Retina (tissue), 1 donor: ENCODE measurements around the gene ABCF1.
A peak's percentile ranks its signal among the peaks of the same experiment; 100 is the strongest.
"Not testable (repeated sequence)": the region's sequence is repeated elsewhere in the genome, so short reads cannot be mapped to it uniquely, and the experiment has no call there.

ENCODE experiments used
- DNase-seq: peaks from one replicate; pipeline ENCODE4 v3.0.0-alpha.2; 2016

Gene ABCF1

DNA sequence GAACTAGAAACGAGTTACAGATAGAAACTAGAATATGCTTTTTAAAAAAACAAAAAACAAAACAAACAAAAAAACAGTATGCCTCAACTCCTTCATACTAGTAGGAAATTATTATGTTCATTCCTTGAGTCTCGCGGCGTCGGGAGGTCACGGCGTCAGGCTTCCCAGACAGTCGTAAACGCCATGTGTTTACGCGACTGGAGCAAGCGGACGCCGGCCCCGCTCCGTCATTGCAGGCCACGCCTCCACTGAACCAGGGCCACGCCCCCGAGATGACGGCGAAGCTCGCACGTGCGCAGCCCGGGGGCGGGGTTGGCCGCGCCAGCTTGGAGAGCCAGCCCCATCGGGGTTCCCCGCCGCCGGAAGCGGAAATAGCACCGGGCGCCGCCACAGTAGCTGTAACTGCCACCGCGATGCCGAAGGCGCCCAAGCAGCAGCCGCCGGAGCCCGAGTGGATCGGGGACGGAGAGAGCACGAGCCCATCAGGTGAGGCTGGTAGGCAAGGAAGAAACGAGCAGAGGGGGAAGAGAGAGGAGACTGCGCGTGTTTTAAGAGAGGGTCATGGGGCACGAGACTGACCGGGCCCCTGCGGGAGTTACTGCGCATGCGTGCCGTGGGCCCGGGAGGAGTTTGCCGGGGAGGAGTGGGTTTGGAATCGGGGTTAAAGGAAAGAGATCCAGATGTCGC, at the start of gene ABCF1:
Gene ABCF1, plus strand, starts transcription at position 368 of the 687 bp plus-strand sequence. Its CDS starts 46 bp downstream, at position 414.
- DNase-seq, result peak; percentile 100

DNA sequence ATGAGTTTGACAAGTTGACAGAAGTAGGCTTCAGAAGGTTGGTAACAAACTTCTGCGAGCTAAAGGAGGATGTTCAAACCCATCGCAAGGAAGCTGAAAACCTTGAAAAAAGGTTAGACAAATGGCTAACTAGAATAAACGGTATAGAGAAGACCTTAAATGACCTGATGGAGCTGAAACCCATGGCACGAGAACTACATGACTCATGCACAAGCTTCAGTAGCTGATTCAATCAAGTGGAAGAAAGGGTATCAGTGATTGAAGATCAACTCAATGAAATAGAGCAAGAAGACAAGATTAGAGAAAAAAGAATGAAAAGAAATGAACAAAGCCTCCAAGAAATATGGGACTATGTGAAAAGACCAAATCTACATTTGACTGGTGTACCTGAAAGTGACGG, 49.3 kb upstream of the ABCF1 start:
- not testable (repeated sequence) for DNase-seq

DNA sequence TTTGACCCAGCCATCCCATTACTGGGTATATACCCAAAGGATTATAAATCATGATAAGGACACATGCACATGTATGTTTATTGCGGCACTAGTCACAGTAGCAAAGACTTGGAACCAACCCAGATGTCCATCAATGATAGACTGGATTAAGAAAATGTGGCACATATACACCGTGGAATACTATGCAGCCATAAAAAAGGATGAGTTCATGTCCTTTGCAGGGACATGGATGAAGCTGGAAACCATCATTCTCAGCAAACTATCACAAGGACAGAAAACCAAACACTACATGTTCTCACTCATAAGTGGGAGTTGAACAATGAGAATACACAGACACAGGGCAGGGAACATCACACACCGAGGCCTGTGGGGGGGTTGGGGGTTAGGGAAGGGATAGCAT, 44.8 kb upstream of the ABCF1 start:
- DNase-seq, result not testable (repeated sequence)

DNA sequence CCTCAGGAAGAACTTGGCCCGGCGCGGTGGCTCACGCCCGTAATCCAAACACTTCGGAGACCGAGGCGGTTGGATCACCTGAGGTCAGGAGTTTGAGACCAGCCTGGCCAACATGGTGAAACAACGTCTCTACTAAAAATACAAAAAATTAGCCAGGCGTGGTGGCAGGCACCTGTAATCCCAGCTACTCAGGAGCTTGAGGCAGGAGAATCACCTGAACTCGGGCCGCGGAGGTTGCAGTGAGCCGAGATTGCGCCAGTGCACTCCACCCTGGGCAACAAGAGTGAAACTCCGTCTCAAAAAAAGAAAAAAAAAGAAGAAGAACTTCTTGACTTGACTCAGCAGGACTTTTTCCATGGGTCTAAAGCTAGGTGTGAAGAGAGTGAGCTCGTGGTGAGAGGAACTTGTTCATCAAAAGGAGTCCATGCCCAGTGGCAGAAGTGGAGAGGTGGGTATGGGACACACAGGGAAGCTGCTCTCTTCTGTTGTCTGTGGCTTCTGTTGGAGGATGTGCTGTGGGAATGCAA, 41.8 kb upstream of the ABCF1 start:
- not testable (repeated sequence) for DNase-seq

DNA sequence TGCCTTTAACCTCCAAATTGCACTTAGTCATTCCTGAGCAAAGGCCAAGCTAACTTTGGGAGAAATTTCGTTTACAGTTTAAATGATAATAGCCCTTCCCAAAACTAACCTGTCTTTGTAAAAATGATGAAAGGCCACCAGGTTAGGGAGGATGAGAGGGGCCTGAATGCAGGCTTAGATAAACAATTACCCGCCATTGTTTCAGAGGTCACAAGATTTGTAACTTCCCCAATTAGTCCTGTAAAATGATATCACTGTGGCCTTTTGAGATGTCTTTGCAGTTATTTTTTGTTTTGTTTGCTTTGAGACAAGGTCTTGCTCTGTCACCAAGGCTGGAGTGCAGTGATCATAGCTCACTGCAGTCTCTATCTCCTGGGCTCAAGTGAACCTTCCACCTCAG, 41.2 kb upstream of the ABCF1 start:
- DNase-seq, result no peak

DNA sequence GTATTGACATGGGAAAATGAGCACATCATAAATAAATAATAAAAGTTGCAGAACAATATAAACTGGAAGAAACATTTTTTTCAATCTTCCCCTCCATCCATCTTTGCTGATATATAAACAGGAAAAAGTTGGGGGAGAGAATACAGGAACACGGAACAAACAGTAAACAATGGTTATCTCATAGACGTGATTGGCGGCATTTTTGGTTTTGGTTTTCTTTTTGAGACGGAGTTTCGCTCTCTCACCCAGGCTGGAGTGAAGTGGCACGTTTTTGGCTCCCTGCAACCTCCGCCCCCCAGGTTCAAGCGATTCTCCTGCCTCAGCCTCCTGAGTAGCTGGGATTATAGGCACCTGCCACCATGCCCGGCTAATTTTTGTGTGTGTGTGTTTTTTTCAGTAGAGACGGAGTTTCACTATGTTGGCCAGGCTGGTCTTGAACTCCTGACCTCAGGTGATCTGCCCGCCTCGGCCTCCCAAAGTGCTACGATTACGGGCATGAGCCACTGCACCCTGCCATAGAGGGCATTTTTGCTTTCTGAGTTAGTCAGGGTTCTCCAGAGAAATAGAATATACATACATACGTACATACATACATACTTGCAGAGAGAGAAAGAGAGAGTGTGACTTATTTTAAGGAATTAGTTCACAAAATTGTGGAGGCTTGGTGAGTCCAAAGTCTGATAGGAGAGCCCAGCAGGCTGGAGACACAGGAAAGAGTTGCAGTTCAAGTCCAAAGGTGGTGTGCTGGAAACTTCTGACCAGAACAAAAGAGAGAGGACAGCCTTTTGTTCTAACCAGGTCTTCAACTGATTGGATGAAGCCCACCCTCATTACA, 37.6 kb upstream of the ABCF1 start:
- no peak for DNase-seq

DNA sequence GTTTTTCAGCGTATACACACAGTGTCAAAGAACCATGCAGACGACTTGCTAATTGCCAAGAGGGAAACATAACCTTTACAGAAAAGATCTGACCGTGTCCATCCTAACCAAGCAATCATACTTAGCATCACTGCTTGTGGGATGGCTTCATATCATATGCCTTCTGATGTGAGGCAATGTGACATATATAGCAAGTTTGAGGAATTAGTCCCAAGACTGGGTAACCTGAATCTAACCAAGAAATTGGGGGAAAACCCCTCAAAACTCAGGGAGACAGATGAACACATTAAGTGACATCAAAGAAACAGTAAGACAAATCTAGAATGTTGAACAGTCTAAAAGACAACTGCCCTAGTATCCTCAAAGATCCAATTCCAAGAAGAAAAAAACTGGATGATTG, 33.3 kb upstream of the ABCF1 start:
- DNase-seq, result no peak

DNA sequence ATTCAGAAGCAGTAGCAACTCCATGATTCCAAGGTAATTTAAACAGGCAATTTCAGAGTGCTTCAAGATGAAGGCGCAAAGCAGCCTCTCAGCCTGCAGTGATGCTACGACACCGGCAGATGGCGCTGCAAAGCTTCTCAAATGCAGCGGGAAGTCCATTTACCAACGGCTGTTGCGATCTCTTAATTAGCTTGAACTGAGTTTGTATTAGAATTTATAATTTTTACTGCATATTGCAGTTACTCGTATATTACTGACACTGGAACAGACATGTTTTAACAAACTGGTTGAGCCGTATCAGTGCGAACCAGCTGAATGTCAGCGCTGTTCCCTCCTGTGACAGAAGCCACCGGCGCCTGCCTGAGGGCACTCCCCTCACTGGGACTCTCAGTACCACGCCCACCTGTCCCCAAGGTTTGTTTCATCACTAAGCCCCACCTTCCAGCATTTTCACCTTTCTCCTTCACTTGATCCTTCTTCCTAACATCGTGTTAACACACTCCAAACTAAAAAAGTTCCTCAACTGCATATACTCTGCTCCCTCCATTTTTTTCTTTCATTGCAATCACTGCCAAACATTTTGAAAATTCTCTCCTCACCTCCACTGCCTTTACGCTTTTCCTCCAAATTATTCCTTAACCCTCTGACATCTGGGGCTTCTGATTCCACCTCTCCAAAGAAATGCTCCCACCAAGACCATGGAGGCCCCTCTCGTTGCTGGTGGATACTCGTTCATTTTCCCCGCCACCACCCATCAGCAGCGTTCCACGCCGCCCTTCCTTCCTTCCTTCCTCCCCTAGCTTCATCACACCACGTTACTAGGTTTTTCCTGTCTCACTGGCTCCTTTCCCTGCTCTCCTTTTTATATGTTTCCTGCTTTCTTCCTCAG, 29.5 kb upstream of the ABCF1 start:
- peak; percentile 89 for DNase-seq

DNA sequence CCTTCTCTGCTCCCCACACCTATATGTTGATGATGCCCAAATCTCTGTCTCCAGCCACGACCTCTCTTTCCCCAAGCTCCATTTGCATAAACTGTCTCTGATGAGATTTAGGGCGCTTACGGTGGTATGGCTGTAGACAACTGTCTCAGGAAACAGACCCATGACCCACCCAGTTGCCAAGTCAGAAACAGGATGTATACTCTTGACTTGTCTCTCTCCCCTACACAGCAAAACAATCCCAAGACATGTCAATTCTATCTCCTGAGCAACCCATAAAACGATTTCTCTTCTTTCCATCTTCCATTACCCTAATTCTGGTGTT, 28.9 kb upstream of the ABCF1 start:
- DNase-seq, result no peak

DNA sequence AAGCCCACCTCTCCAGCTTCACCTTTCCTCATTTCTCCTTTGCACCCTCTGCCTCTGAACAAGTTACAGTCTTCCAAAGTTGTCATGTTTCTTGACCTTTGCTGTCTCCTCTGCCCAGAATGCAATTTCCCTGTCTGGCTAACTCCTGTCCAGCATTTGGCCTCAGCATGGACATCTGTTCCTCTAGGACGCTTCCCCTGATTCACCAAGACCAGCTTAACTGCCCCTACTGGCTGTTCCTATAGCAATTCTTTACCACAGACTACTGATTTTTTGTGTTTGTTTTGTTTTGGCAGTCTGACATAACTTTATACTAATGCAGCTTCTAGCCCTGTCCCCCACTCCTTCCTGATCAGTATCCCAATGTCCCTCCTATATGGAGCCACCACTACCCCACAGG, 28.3 kb upstream of the ABCF1 start:
- no peak for DNase-seq

DNA sequence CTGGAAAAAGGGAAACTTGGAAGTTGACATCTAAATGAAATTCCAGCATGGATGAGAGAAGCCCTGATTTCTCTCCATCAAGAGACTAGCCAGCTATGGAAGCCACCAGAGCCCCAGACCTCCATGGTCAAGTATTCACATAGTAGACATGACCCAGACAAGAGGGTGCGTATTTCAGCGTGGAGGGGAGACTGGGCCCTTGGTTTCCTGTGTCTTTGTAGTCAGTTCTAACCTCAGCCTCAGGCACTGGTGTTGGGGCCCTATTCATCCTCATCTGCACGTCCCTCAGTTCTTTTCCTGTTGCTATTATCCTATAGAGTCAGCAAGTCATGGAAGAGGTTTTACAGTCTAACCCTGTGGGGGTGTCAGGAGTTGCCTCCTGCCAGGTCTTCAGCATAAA, 27.4 kb upstream of the ABCF1 start:
- no peak for DNase-seq

DNA sequence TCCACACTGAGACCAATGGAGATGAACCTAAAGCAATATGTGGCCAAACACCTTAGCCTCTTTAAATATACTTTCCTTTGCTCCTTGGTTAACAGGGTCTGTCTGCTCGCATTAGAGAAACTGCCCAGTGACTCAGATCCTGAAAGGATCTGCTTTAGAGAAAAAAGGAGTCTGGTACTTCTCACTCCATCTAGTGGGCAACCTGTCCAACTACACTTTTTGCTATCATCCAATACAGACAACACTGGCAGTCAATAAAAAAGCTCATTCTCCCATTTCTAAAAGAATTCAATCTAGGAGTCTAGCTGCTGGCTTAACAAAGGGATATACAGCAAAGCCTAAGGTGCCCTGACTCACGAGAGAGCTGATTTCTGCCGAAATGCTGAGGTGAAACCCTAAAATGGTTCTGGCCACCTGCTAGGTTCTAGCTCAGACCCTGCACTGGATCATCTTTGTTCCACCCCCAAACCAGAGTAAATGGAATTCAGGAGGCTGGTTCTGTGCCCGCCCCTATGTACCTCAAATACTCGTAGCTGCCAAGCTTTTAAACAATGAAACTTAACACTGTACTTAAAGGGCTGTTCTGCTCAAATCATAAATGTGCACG, 26.5 kb upstream of the ABCF1 start:
- DNase-seq, result peak; percentile 57

DNA sequence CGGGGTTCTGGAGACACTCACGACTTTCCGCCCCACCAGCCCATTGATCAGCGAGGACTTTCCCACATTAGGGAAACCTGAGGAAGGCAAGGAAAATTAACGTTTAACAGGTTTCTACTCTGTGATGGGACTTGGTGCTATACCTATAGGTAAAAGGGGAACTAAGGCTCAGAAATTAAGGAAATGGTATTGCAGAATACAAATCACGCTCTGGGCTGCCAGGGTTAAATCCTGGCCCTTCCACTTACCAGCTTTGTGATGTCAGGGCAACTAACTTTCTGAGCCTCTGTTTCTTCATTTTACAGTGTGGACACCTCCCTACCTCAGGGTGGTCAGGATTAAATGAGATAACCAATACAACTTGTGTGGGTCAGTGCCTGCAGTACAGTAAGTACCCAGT, 23.8 kb upstream of the ABCF1 start:
- DNase-seq, result no peak

DNA sequence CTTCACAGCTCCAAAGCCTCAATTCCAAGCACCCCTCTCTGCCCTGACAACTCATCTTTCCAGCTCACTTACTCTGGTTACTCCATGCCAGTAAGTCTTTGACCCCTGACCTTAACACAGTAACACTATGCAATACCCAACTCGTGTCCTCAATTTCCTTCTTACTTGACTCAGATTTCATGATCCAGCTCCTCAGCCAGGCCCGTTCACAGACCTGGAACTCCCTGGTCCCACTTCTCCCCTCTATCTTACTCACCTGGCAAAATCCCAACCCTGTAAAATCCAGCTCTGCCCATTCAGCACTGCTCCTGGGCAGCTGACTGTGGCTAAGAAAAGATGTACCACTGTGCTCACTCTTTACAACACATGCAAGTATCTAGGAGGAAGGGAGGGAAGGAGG, 22.9 kb upstream of the ABCF1 start:
- DNase-seq, result no peak

DNA sequence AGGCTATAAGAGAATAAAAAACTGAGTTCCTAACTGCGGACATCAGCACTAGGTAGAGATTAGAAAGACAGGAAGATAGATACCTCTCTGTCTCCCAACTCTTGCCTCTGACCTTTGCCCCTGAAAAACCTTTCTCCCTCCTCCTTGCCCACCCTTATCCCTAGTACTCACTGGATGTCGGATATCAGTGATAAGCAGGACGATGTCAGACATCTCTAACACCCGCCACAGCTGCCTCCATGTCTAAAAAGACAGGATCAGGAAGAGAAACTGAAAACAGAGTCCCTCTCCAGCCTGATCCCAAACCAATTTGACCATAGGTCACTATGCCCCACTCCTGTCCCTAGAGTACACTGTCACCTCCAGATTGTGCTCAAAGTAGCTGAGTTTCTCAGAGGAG, 16.8 kb upstream of the ABCF1 start:
- no peak for DNase-seq

DNA sequence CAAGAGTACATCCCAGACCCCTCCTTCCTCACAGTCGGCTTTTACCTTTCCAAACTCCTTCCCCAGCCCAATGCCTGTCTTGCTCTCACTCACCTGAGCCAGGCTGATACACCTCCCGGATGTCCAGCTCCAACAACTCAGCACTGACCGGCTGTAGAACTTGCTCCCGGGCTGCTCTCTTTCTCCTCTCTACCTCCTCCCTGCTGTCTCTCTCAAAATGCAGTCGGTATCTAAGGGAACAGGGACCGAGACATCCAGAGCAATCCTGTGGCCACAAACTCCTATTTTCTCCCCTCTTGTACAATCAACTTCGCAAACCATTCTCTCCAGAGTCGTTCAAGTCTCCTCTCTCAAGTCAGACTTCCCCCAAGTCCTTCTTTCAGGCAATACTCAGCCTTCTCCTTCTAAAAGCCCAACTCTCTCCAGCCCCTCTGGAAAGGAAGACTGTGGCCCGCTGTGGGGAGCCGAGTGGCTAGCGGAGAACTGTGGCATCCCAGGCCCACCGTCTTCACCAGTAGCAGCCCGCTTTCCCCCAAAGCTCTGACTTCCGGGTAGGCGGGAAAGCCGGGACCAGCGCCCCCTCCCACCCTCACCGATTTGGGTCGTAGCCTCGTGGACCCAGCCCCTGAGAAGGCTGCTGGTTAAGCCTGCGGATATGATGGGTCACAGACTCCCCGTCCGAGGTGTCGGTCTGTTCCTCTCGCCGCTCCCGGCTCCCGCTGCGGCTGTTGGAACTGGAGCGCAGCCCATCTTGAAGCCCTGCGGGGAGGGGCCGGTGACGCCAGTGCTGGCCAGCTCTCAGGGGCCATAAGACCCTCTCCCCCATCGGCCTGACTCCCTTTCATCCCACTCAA, 16.1 kb upstream of the ABCF1 start:
- DNase-seq, result peak; percentile 81

DNA sequence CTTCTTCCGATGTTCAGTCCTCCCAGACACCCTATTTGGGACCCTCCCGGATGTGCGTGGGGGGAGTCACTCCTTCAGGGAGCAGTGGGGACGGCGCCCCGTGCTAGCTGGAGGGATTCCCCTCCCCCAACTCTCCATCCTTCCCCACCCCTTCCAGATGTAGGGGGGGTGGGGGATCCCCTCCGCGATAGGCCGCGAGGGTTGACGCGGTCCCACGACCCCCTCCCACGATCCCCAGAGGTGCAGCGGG, 15.5 kb upstream of the ABCF1 start:
- DNase-seq, result no peak

DNA sequence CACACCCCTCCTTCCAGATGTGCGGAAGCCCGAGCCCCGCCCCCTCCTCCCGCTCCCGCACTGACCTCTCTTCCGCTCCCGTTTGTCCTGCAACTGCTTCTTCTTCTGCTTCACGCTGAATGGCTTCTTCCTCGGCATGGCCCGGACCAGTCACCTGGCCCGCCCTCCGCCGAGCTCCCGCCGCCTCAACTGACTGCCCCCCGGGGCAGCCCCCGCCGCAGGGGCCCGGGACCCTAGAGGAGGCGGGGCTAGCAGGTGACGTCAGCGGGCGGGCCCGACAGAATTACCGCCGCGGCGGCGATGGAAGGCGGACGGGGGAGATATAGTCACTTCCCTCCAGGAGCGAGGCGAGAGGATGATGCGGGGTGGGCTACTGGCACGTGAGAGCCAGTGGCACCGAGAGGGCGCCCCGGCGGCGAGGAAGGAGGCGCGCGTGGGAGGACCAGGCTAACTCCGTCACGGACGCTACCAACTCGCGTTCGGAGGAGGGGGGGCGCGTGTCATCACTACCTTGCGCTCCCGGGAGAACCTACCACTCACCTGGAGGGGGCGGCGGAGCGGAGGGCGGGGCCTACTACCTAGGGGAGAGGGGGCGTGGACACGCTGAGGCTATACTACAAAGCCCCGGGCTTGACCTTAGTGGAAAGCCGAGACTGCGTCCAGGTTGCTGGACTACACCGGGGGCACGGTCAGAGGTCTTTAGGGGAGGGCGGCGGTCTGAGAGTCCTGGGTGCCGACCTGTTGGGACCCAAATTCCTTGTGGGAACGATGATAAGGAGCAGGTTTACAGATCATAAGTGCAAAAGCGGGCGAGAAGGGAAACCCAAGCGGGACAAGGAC, 15.0 kb upstream of the ABCF1 start, which contains the start of gene GNL1:
Gene GNL1, minus strand, starts transcription at position 424 of the 840 bp plus-strand sequence. Its CDS starts 286 bp downstream, at position 138.
- peak; percentile 94 for DNase-seq

DNA sequence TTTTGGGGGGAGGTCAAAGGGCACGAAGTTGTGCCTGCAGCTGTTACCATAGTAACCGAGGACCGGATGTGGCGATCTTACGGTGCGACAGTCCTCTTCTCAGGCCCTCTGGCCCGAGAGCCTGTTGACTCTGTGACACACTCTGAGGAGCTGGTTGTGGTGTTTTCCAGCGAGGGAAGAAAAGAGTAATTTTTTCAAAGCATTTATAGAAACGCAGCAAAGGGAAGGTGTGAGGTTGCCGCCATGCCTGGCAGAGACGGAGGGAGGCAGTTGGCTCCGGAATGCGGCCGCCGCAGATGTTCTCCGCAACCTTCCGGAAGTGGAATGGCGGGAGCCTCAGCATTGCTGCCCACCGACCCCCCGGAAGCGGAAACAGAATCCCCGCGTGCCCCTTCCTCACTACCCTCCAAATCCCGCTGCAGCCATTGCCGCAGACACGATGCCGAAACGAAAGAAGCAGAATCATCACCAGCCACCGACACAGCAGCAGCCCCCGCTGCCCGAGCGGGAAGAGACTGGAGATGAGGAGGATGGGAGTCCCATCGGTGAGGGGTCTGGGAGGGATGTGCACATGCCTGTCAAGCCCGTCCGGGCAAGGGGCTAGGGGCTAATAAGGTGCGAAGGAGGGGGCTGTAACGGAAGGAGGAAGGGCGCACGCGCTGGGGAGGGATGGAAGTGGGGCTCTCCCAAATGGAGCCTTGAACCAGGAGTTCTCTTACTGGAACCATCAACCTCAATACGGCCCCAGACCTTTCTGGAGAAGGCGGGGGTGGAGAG, 14.1 kb upstream of the ABCF1 start, which contains the start of gene PRR3:
Gene PRR3, plus strand, starts transcription at position 390 of the 777 bp plus-strand sequence. Its CDS starts 50 bp downstream, at position 440.
- peak; percentile 99 for DNase-seq

DNA sequence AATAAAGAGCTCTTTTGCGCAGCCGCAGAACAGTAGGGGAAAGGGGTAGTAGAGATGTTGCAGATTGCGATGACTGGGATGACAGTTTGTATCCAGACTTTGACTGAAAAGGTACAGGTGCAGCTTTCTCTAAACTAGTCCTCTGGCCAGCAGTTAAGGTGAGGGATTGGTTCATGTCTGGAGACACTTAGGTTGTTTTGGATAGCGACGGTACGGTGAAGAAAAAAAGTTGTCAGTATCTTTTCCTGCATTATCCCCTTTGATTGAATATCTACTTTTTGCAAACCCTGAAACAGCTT, 13.6 kb upstream of the ABCF1 start:
- DNase-seq, result no peak
